Mesothelial cell of epicardium (in vitro differentiated cells): ENCODE measurements around the gene PIM2. TPM values are rescaled to one million over a fixed set of nuclear protein-coding genes. Genes with fewer than 3 reads are reported as not detected.

Source experiments
- DNase-seq, 2 experiments: peaks; one replicate each; pipeline ENCODE4 v3.0.0; 2021; ENCODE audit warnings: low spot score in 2 of 2; ENCODE audit not compliant: unreplicated experiment in 2 of 2
- H3K27ac Mint-ChIP-seq: 2 replicates; pipeline ENCODE4 v1.8.0; 2021; ENCODE audit warnings: mixed read lengths
- H3K27me3 Mint-ChIP-seq: 2 replicates; pipeline ENCODE4 v1.8.0; 2021; ENCODE audit warnings: low read depth, mixed read lengths
- H3K36me3 Mint-ChIP-seq: 2 replicates; pipeline ENCODE4 v1.8.0; 2021; ENCODE audit warnings: mixed read lengths
- H3K4me1 Mint-ChIP-seq: 2 replicates; pipeline ENCODE4 v1.8.0; 2021; ENCODE audit warnings: mixed read lengths
- H3K4me3 Mint-ChIP-seq: 2 replicates; pipeline ENCODE4 v1.8.0; 2021; ENCODE audit warnings: mild to moderate bottlenecking, moderate library complexity, mixed read lengths
- H3K9me3 Mint-ChIP-seq: 2 replicates; pipeline ENCODE4 v1.8.0; 2021; ENCODE audit warnings: mixed read lengths
- total RNA-seq: library from RNA; stranded (reverse); gene quantifications from 3 replicates; pipeline ENCODE4 v1.2.1, GENCODE V29; 2021
- TF ChIP-seq, protein P1 (sequence below): fragments of 200-600 bp; sonication (generic); IDR thresholded peaks from one replicate; pipeline ENCODE4 v1.5.0; 2021; ENCODE audit warnings: antibody characterized with exemption; ENCODE audit not compliant: unreplicated experiment

The PIM2 gene
- total RNA-seq, 1 donor from 2014 or later: 10.3 TPM

DNA sequence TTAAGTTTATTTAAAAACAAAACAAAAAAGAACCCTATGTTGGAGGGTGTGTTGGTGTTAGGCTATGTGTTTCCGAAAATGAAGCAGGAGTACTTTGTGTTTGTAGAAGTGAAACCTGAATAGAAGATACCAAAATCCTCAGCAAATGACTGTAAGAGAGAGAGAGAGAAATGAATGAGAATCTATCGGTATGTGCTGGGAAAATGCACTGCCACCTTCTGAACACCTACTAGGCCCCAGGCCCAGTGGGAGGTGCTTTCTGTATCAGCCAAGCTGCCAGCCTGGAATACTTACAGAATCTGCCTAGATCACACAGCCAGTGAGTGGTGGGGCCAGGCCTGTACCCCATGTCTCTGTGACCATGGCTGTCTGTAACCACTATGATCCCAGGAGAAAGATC, 14.9 kb upstream of the PIM2 start:
- no peak for DNase-seq
- Mint-ChIP-seq H3K36me3 (peaks cover 29% of the 10 kb centered on the region), H3K9me3 (peaks cover 26% of the 10 kb centered on the region), H3K27ac (no peak overlapping the region), H3K4me3 (no peak overlapping the region), H3K4me1 (no peaks in the 10 kb centered on the region), H3K27me3 (no peaks in the 10 kb centered on the region)
- TF ChIP-seq, protein P1, sequence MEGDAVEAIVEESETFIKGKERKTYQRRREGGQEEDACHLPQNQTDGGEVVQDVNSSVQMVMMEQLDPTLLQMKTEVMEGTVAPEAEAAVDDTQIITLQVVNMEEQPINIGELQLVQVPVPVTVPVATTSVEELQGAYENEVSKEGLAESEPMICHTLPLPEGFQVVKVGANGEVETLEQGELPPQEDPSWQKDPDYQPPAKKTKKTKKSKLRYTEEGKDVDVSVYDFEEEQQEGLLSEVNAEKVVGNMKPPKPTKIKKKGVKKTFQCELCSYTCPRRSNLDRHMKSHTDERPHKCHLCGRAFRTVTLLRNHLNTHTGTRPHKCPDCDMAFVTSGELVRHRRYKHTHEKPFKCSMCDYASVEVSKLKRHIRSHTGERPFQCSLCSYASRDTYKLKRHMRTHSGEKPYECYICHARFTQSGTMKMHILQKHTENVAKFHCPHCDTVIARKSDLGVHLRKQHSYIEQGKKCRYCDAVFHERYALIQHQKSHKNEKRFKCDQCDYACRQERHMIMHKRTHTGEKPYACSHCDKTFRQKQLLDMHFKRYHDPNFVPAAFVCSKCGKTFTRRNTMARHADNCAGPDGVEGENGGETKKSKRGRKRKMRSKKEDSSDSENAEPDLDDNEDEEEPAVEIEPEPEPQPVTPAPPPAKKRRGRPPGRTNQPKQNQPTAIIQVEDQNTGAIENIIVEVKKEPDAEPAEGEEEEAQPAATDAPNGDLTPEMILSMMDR: no peak

DNA sequence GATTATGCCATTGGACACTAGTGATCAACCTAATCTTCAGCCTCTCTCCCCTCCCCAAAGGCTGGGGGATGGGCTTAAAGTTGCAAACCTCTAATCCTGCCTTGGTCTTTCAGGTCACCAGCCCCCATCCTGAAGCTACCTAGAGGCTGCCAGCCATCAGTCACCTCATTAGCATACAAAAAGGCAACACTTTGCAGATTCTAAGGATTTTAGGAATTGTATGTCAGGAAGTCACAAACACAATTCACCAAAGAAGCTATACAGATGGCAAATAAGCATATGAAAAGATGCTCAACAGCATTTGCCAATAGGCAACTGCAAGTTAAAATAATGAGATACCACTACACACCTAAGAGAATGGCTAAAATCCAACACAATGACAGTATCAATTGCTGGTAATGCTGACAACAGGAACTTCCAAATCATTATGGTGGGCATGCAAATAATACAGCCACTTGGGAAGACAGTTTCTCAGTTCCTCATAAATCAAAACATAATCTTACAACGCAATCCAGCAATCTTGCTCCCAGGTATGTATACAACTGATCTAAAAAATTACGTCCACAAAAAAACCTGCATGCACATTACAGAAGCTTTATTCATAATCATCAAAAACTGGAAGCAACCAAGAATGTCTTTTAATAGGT, 9.0 kb upstream of the PIM2 start:
- no peak for DNase-seq
- no peak overlapping the region for H3K27ac Mint-ChIP-seq
- TF ChIP-seq, protein P1: no peak
- H3K4me3 Mint-ChIP-seq: no peak overlapping the region
- H3K9me3 Mint-ChIP-seq: peaks cover 16% of the 10 kb centered on the region
- H3K4me1 Mint-ChIP-seq: no peaks in the 10 kb centered on the region
- H3K27me3 Mint-ChIP-seq: no peaks in the 10 kb centered on the region
- peaks cover 24% of the 10 kb centered on the region for H3K36me3 Mint-ChIP-seq

DNA sequence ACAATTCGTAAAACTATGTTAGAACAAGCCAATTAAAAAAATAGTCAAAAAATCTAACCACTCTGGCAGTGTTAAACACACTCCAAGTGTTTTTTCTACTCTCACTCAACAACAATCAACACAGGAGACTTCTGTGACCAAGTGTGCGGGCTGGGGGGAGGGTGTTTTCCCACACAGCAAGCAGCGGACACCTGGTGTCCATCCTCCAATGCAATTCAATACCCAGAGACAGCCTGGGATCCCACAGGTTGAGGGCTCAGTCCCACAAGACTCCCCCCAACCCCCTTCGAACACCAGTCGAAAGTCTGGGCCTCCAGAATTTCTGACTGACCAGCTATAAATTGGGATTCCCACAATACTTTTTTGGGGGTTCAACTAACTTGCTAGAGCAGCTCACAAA, 8.3 kb upstream of the PIM2 start:
- no peak overlapping the region for H3K27ac Mint-ChIP-seq
- H3K4me3 Mint-ChIP-seq: no peak overlapping the region
- peaks cover 14% of the 10 kb centered on the region for H3K9me3 Mint-ChIP-seq
- peaks cover 22% of the 10 kb centered on the region for H3K36me3 Mint-ChIP-seq
- no peaks in the 10 kb centered on the region for H3K27me3 Mint-ChIP-seq
- DNase-seq: no peak
- TF ChIP-seq, protein P1: no peak
- no peaks in the 10 kb centered on the region for H3K4me1 Mint-ChIP-seq

DNA sequence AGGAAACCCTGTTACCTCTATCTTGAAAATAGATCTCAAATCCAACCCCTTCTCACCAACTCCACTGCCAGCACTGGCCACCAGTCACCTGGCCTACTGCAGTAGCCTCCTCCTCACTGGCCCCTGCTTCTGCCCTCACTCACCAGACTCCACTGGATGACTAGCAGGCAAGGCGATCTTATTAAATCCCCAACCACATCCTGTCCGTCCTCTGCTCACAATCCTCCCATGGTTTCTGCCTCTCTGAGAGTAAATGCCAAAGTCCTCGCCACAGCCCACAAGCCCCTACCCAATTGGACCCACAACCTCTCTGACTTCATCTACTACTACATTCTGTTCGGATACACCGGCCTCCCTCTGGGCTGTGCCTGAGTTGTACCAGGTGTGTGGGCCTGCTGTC, 5.4 kb upstream of the PIM2 start:
- no peak for DNase-seq
- H3K27ac Mint-ChIP-seq: no peak overlapping the region
- H3K36me3 Mint-ChIP-seq: peaks cover 15% of the 10 kb centered on the region
- TF ChIP-seq, protein P1: no peak
- no peak overlapping the region for H3K4me3 Mint-ChIP-seq
- no peaks in the 10 kb centered on the region for H3K27me3 Mint-ChIP-seq
- H3K9me3 Mint-ChIP-seq: peaks cover 6% of the 10 kb centered on the region
- H3K4me1 Mint-ChIP-seq: peaks cover 7% of the 10 kb centered on the region

DNA sequence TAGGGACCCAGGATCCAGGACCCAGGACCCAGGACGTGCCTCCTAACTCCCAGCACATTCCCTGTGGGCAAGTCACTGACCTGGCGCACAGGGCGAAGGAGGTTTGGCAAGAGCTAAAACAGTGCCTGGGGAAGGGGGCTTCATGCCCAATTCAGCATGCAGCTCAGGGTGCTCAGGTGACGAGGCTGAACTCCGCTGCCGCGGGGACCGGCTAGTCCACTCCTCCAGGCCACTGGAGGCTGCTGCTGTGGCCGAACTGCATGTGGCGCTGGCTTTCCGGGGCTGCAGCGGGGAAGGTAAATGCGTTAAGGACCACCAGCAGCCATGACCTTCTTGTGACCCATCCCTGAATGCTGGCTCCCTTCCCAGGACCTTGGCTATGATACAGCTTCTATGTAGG, 4.9 kb upstream of the PIM2 start:
- H3K27me3 Mint-ChIP-seq: no peaks in the 10 kb centered on the region
- peaks cover 7% of the 10 kb centered on the region for H3K4me1 Mint-ChIP-seq
- DNase-seq: no peak
- no peak overlapping the region for H3K4me3 Mint-ChIP-seq
- TF ChIP-seq, protein P1: no peak
- no peak overlapping the region for H3K27ac Mint-ChIP-seq
- H3K36me3 Mint-ChIP-seq: peaks cover 15% of the 10 kb centered on the region
- peaks cover 6% of the 10 kb centered on the region for H3K9me3 Mint-ChIP-seq

DNA sequence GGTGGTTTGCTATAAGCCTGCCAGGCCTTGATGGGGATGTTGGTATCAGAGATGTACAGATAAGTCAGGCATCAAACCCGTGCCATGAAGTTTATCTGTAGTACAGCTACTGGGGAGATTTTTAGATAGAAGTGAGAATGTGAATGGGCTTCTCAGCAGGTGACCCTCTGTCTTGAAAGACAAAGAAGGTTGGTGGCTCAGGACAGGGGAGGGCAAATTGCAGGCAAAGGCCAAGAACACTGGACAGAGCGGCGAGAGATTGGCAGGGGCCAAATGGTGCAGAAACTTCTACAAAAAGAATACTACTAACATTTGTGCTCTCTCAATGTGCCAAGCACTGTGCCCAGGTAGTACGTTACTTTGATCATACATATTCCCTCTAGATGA, 1.9 kb upstream of the PIM2 start:
- Mint-ChIP-seq H3K27me3 (no peaks in the 10 kb centered on the region), H3K27ac (no peak overlapping the region), H3K36me3 (peaks cover 12% of the 10 kb centered on the region), H3K4me3 (no peak overlapping the region), H3K9me3 (peaks cover 6% of the 10 kb centered on the region), H3K4me1 (peaks cover 22% of the 10 kb centered on the region)
- TF ChIP-seq, protein P1: no peak
- no peak for DNase-seq
